HAP-1 (cell line): ENCODE data around the gene GRP.
"Not testable (repeated sequence)": the region's sequence is repeated elsewhere in the genome, so short reads cannot be mapped to it uniquely, and the experiment has no call there.

Experiments
- DNase-seq, 2 experiments: peaks; one replicate each; pipeline ENCODE4 v3.0.0-alpha.2; 2016 to 2020; ENCODE audit warnings: low spot score in 2 of 2
- H3K27me3 ChIP-seq: fragments of 250-450 bp; sonication (Bioruptor Pico); 2 replicates; pipeline ENCODE4 v1.5.1; 2020; ENCODE audit warnings: low read depth, mild to moderate bottlenecking, moderate library complexity
- H3K36me3 ChIP-seq: fragments of 250-450 bp; sonication (Bioruptor Pico); replicated peaks from 2 replicates; pipeline ENCODE4 v1.5.1; 2020; ENCODE audit warnings: mild to moderate bottlenecking
- H3K4me1 ChIP-seq: fragments of 250-450 bp; sonication (Bioruptor Pico); 2 replicates; pipeline ENCODE4 v1.5.1; 2020; ENCODE audit warnings: mild to moderate bottlenecking
- H3K4me3 ChIP-seq: fragments of 250-450 bp; sonication (Bioruptor Pico); 2 replicates; pipeline ENCODE4 v1.5.1; 2020; ENCODE audit warnings: mild to moderate bottlenecking, moderate library complexity
- H3K9me3 ChIP-seq: fragments of 250-450 bp; sonication (Bioruptor Pico); 2 replicates; pipeline ENCODE4 v1.5.1; 2020; ENCODE audit warnings: mild to moderate bottlenecking, moderate library complexity
- in situ Hi-C: fragments of 300-500 bp; cut with MboI; formaldehyde crosslinking; loops from 3 replicates; pipeline ENCODE4 v1.14.3; 2020; ENCODE audit warnings: low sequenced_read_pairs, inconsistent platforms, mixed read lengths

The GRP gene

GRCh38 chr18:59238385-59238784, 18.4 kb downstream of the GRP start:
- DNase-seq = no peak

GRCh38 chr18:59239642-59240041, 19.7 kb downstream of the GRP start:
- no peak for DNase-seq
- in situ Hi-C loops = no loop called here
- Histone ChIP-seq H3K9me3 (no peaks in the 10 kb centered on the region), H3K27me3 (peaks cover 10% of the 10 kb centered on the region; the same call in 1 of the 2 replicates), H3K36me3 (no peaks in the 10 kb centered on the region), H3K4me1 (no peaks in the 10 kb centered on the region), H3K4me3 (no peak overlapping the region)

More at GRCh38 chr18:59238385-59238784, 18.4 kb downstream of the GRP start:
- Histone ChIP-seq H3K9me3 (no peaks in the 10 kb centered on the region), H3K4me1 (no peaks in the 10 kb centered on the region), H3K27me3 (no peaks in the 10 kb centered on the region), H3K4me3 (no peak overlapping the region), H3K36me3 (no peaks in the 10 kb centered on the region)
- in situ Hi-C loops = no loop called here

GRCh38 chr18:59242906-59243305, 22.9 kb downstream of the GRP start:
- in situ Hi-C loops = no loop called here
- Histone ChIP-seq H3K36me3 (no peaks in the 10 kb centered on the region), H3K4me3 (no peak overlapping the region), H3K4me1 (no peaks in the 10 kb centered on the region), H3K9me3 (no peaks in the 10 kb centered on the region), H3K27me3 (peaks cover 32% of the 10 kb centered on the region)
- no peak for DNase-seq

- in situ Hi-C loops = no loop called here
- H3K27me3 ChIP-seq = peaks cover 32% of the 10 kb centered on the region
- DNase-seq = no peak
- H3K4me1 ChIP-seq = no peaks in the 10 kb centered on the region; the same call in 1 of the 2 replicates
- no peaks in the 10 kb centered on the region for H3K36me3 ChIP-seq
- H3K4me3 ChIP-seq = no peak overlapping the region
- no peaks in the 10 kb centered on the region for H3K9me3 ChIP-seq
Measured at GRCh38 chr18:59246796-59247195, 26.8 kb downstream of the GRP start.

GRCh38 chr18:59249199-59249774, 29.3 kb downstream of the GRP start:
- Histone ChIP-seq H3K36me3 (no peaks in the 10 kb centered on the region), H3K4me1 (peaks cover 3% of the 10 kb centered on the region; the same call in 1 of the 2 replicates), H3K9me3 (no peaks in the 10 kb centered on the region), H3K4me3 (no peak overlapping the region), H3K27me3 (peaks cover 25% of the 10 kb centered on the region)
- DNase-seq = peak; percentile 49 to 70
- in situ Hi-C loops = no loop called here

- DNase-seq, H3K4me3 ChIP-seq, H3K9me3 ChIP-seq, H3K36me3 ChIP-seq, H3K4me1 ChIP-seq, in situ Hi-C loops, H3K27me3 ChIP-seq: not testable (repeated sequence)
Measured at GRCh38 chr18:59255491-59255890, 35.5 kb downstream of the GRP start.

GRCh38 chr18:59261842-59262241, 41.9 kb downstream of the GRP start:
- peaks cover 46% of the 10 kb centered on the region for H3K27me3 ChIP-seq
- in situ Hi-C loops, H3K4me3 ChIP-seq, H3K4me1 ChIP-seq, H3K9me3 ChIP-seq, DNase-seq, H3K36me3 ChIP-seq: not testable (repeated sequence)

- peaks cover 50% of the 10 kb centered on the region for H3K27me3 ChIP-seq
- H3K9me3 ChIP-seq, H3K4me3 ChIP-seq, DNase-seq, in situ Hi-C loops, H3K36me3 ChIP-seq, H3K4me1 ChIP-seq: not testable (repeated sequence)
Measured at GRCh38 chr18:59262243-59262642, 42.3 kb downstream of the GRP start.

GRCh38 chr18:59263661-59264060, 43.7 kb downstream of the GRP start:
- no peaks in the 10 kb centered on the region for H3K36me3 ChIP-seq
- no peaks in the 10 kb centered on the region; the same call in 1 of the 2 replicates for H3K9me3 ChIP-seq
- H3K27me3 ChIP-seq = peaks cover 58% of the 10 kb centered on the region
- no peak overlapping the region for H3K4me3 ChIP-seq
- DNase-seq = no peak
- no peaks in the 10 kb centered on the region for H3K4me1 ChIP-seq
- in situ Hi-C loops = no loop called here

- no peak for DNase-seq
- H3K27me3 ChIP-seq = peaks cover 58% of the 10 kb centered on the region
Measured at GRCh38 chr18:59264121-59264571, 44.2 kb downstream of the GRP start.

GRCh38 chr18:59264651-59265245, 44.8 kb downstream of the GRP start:
- H3K36me3 ChIP-seq = no peaks in the 10 kb centered on the region
- peaks cover 57% of the 10 kb centered on the region for H3K27me3 ChIP-seq
- peak overlapping the region; percentile 37 for H3K4me3 ChIP-seq
- in situ Hi-C loops = no loop called here
- no peak for DNase-seq
- no peaks in the 10 kb centered on the region; the same call in 1 of the 2 replicates for H3K9me3 ChIP-seq
- no peaks in the 10 kb centered on the region for H3K4me1 ChIP-seq

More at GRCh38 chr18:59264121-59264571, 44.2 kb downstream of the GRP start:
- in situ Hi-C loops = no loop called here
- no peaks in the 10 kb centered on the region; the same call in 1 of the 2 replicates for H3K9me3 ChIP-seq
- no peaks in the 10 kb centered on the region for H3K36me3 ChIP-seq
- H3K4me1 ChIP-seq = no peaks in the 10 kb centered on the region
- no peak overlapping the region for H3K4me3 ChIP-seq

GRCh38 chr18:59265246-59265973, 45.5 kb downstream of the GRP start:
- Histone ChIP-seq H3K9me3 (no peaks in the 10 kb centered on the region; the same call in 1 of the 2 replicates), H3K4me1 (no peaks in the 10 kb centered on the region), H3K27me3 (peaks cover 62% of the 10 kb centered on the region), H3K36me3 (no peaks in the 10 kb centered on the region), H3K4me3 (peak overlapping the region; percentile 37)
- DNase-seq = peak; percentile 50 to 85
- in situ Hi-C loops = no loop called here

GRCh38 chr18:59265974-59266369, 46.0 kb downstream of the GRP start:
- Histone ChIP-seq H3K4me1 (no peaks in the 10 kb centered on the region), H3K27me3 (peaks cover 68% of the 10 kb centered on the region), H3K9me3 (no peaks in the 10 kb centered on the region; the same call in 1 of the 2 replicates), H3K36me3 (no peaks in the 10 kb centered on the region), H3K4me3 (no peak overlapping the region)
- no peak for DNase-seq
- in situ Hi-C loops = no loop called here

GRCh38 chr18:59266459-59266858, 46.5 kb downstream of the GRP start:
- Histone ChIP-seq H3K27me3 (peaks cover 73% of the 10 kb centered on the region), H3K4me3 (no peak overlapping the region), H3K9me3 (no peaks in the 10 kb centered on the region; the same call in 1 of the 2 replicates), H3K36me3 (no peaks in the 10 kb centered on the region), H3K4me1 (no peaks in the 10 kb centered on the region)
- in situ Hi-C loops = no loop called here
- no peak for DNase-seq
